Endothelial cell of umbilical vein (primary cell): Measurements from ENCODE around the gene PLB1. TPM values are rescaled to one million over a fixed set of nuclear protein-coding genes. Genes with fewer than 3 reads are reported as not detected.
"Not testable (repeated sequence)": the region's sequence is repeated elsewhere in the genome, so short reads cannot be mapped to it uniquely, and the experiment has no call there.

Experiments used
- BruUV-seq: library from RNA; stranded (reverse); fragments of 400-500 nt; replicated peaks from 2 replicates; lab custom pipeline; 2021; lab: Mats Ljungman, UMichigan
- CTCF ChIA-PET: fragments of 300-600, 350-600 bp; sonication (Branson Sonifier 250); formaldehyde crosslinking; loops from one replicate; lab custom pipeline; 2021; ENCODE audit warnings: antibody characterized with exemption, inconsistent platforms; lab: Charles Lee
- POLR2A ChIA-PET: fragments of 300-600, 350-600 bp; sonication (Branson Sonifier 250); formaldehyde crosslinking; loops from one replicate; lab custom pipeline; 2021; ENCODE audit warnings: antibody characterized with exemption, inconsistent platforms; lab: Charles Lee
- DNase-seq: peaks from one replicate; pipeline ENCODE4 v3.0.0-alpha.2; 2011; ENCODE audit warnings: low read depth, low spot score
- FAIRE-seq: peaks from 2 replicates; lab custom pipeline; 2011; peaks lifted over from hg19 to GRCh38; lab: Jason Lieb, UNC
- H2AFZ ChIP-seq: 2 replicates; pipeline ENCODE4 v1.6.0; 2012; ENCODE audit warnings: low read depth, low read length, control low read depth, inconsistent platforms
- H3K27ac ChIP-seq: 2 replicates; pipeline ENCODE4 v1.5.1; 2011; ENCODE audit warnings: low read depth, mild to moderate bottlenecking, control low read depth, low read length, moderate library complexity; ENCODE audit not compliant: insufficient read depth
- H3K27me3 ChIP-seq, 2 experiments: 2 replicates each; pipeline versions ENCODE4 v1.6.0 to v1.6.1; 2011; ENCODE audit warnings: low read length in 2 of 2, mixed read lengths in 1 of 2; ENCODE audit not compliant: control insufficient read depth in 2 of 2, insufficient read depth in 2 of 2
- H3K36me3 ChIP-seq, 2 experiments: 2 replicates in 1 of 2; 3 replicates in 1 of 2; pipeline ENCODE4 v1.5.1; 2011; ENCODE audit warnings: low read length in 2 of 2, mild to moderate bottlenecking in 1 of 2, moderate library complexity in 1 of 2; ENCODE audit not compliant: control insufficient read depth in 2 of 2, insufficient read depth in 2 of 2; ENCODE audit errors: extremely low read depth in 1 of 2
- H3K4me1 ChIP-seq: 3 replicates; pipeline ENCODE4 v1.5.1; 2011; ENCODE audit warnings: mild to moderate bottlenecking, low read length; ENCODE audit not compliant: control insufficient read depth, insufficient read depth; ENCODE audit errors: extremely low read depth
- H3K4me2 ChIP-seq: 2 replicates; pipeline ENCODE4 v1.6.1; 2011; ENCODE audit warnings: low read length, control low read depth, mixed read lengths; ENCODE audit not compliant: insufficient read depth
- H3K4me3 ChIP-seq, 3 experiments: fragments of 200-600 bp in 1 of 3; sonication (generic), shearing (Covaris generic) in 1 of 3; replicated peaks in 1 of 3; 2 replicates each; pipeline ENCODE4 v1.5.1; 2011 to 2016; ENCODE audit warnings: control low read depth in 3 of 3, low read length in 3 of 3, mild to moderate bottlenecking in 2 of 3, inconsistent platforms in 1 of 3, low read depth in 1 of 3, moderate library complexity in 1 of 3; ENCODE audit not compliant: insufficient read depth in 1 of 3
- H3K79me2 ChIP-seq: 2 replicates; pipeline ENCODE4 v1.6.0; 2012; ENCODE audit warnings: low read length, inconsistent platforms; ENCODE audit not compliant: control insufficient read depth, insufficient read depth
- H3K9ac ChIP-seq: replicated peaks from 2 replicates; pipeline ENCODE3; 2011; ENCODE audit warnings: low read length, control low read depth; ENCODE audit not compliant: insufficient read depth; ENCODE audit errors: extremely low read depth
- H3K9me1 ChIP-seq: replicated peaks from 3 replicates; pipeline ENCODE4 v1.6.0; 2011; ENCODE audit warnings: mild to moderate bottlenecking, low read length; ENCODE audit not compliant: control insufficient read depth, insufficient read depth; ENCODE audit errors: extremely low read depth
- H3K9me3 ChIP-seq: replicated peaks from 2 replicates; pipeline ENCODE4 v1.5.1; 2012; ENCODE audit warnings: low read length, inconsistent platforms; ENCODE audit not compliant: control insufficient read depth, insufficient read depth
- H4K20me1 ChIP-seq: replicated peaks from 2 replicates; pipeline ENCODE3; 2011; ENCODE audit warnings: mild to moderate bottlenecking, low read length; ENCODE audit not compliant: control insufficient read depth, insufficient read depth; ENCODE audit errors: extremely low read depth
- EZH2 ChIP-seq: IDR thresholded peaks from 2 replicates; pipeline ENCODE4 v1.6.1; 2012; ENCODE audit warnings: borderline replicate concordance, low read depth, mild to moderate bottlenecking, moderate library complexity, low read length, inconsistent platforms; ENCODE audit not compliant: severe bottlenecking
- FOS ChIP-seq: IDR thresholded peaks from 2 replicates; pipeline ENCODE4 v1.6.1; 2011; ENCODE audit warnings: mild to moderate bottlenecking, low read length, moderate library complexity, borderline replicate concordance; ENCODE audit not compliant: insufficient read depth
- GATA2 ChIP-seq: IDR thresholded peaks from 2 replicates; pipeline ENCODE4 v1.7.0; 2011; ENCODE audit warnings: low read depth, mild to moderate bottlenecking, moderate library complexity, mixed read lengths, low read length; ENCODE audit not compliant: insufficient read length, insufficient read depth
- JUN ChIP-seq: IDR thresholded peaks from 2 replicates; pipeline ENCODE4 v1.6.1; 2011; ENCODE audit warnings: borderline replicate concordance, low read depth; ENCODE audit not compliant: insufficient read length, insufficient read depth
- MYC ChIP-seq: IDR thresholded peaks from one replicate; pipeline ENCODE4 v1.6.1; 2011; ENCODE audit warnings: mild to moderate bottlenecking, low read depth, low read length
- POLR2A ChIP-seq: IDR thresholded peaks from 2 replicates; pipeline ENCODE4 v1.6.1; 2012; ENCODE audit warnings: low read depth, mild to moderate bottlenecking, control low read depth, low read length
- POLR2AphosphoS5 ChIP-seq: IDR thresholded peaks from 2 replicates; pipeline ENCODE4 v1.6.1; 2012; ENCODE audit warnings: low read depth, mild to moderate bottlenecking, control low read depth, low read length, moderate library complexity; ENCODE audit not compliant: insufficient read depth
- dilution Hi-C: fragments of 300-500 bp; cut with MboI; formaldehyde crosslinking; loops from one replicate; pipeline ENCODE4 v1.15.0; 2019; ENCODE audit warnings: low sequenced_read_pairs; ENCODE audit not compliant: extremely low pct_ligation_motif_present
- intact Hi-C: fragments of 100-400 bp; cut with micrococcal nuclease; formaldehyde crosslinking; loops from one replicate; pipeline ENCODE4 v1.10.0; 2022
- polyA plus RNA-seq, 4 experiments: library from polyadenylated mRNA; depleted of rRNA in 3 of 4; stranded (reverse) in 3 of 4; unstranded in 1 of 4; fragments of >200 nt; gene quantifications; 2 replicates each; pipeline versions ENCODE4 v1.2.1 to v1.2.3, GENCODE V29; 2011 to 2012; ENCODE audit warnings: missing spikeins in 1 of 4
- total RNA-seq: library from RNA; stranded (reverse); gene quantifications from 2 replicates; pipeline ENCODE4 v1.2.3, GENCODE V29; 2021
- TF ChIP-seq, protein P1 (sequence below): IDR thresholded peaks from 2 replicates; pipeline ENCODE4 v1.6.1; 2011; ENCODE audit not compliant: insufficient read depth, insufficient read length
- TF ChIP-seq, protein P2 (sequence below), 2 donors: IDR thresholded peaks; 1 replicate in 1 of 2; 2 replicates in 1 of 2; pipeline ENCODE4 v1.5.1; 2011; ENCODE audit warnings: low read length in 2 of 2, mild to moderate bottlenecking in 2 of 2, moderate library complexity in 2 of 2, control low read depth in 1 of 2, inconsistent platforms in 1 of 2, low read depth in 1 of 2; ENCODE audit not compliant: insufficient read depth in 1 of 2; ENCODE audit errors: extremely low read depth in 1 of 2

PLB1 gene
- total and polyA plus RNA-seq, 2 donors (not counting 3 experiments of a cell fraction or from before 2014, with no cell fraction given), result 0.75 to 0.80 TPM

DNA sequence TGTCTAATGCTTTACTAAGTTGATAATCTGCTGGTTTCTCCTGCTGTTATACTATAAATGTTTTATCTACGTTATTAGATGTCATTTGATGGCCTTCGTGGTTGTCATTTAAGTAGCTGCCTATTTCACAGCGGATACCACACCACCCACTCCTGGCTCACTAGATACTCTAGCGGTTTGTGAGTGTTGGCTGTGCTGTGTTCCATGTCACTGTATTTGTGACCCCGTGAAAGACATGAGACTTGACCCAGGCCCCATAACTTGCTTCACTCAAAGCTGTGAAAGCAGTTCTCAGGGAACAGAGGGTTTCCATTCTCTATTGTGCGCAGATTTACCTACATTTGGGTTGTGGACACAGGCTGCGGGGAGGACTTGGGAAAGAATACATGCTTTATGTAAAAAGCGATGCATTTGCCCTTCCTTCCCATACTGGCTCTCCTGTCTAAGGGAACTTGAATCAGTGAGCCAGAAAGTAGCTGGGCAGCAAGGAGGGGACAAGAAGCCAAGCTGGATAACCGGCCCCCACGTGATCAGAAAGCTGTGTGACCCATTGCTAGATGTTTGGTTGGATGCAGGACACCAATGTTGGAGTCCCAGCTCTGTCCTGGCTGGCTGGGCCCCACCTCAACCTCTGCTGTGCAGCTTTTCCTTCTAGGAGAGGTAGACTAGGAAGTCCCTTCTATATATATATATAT lies 52.2 kb downstream of the PLB1 start:
- H3K27ac ChIP-seq, result no peak overlapping the region
- POLR2A ChIA-PET, result no interaction called here
- no peak for FAIRE-seq

DNA sequence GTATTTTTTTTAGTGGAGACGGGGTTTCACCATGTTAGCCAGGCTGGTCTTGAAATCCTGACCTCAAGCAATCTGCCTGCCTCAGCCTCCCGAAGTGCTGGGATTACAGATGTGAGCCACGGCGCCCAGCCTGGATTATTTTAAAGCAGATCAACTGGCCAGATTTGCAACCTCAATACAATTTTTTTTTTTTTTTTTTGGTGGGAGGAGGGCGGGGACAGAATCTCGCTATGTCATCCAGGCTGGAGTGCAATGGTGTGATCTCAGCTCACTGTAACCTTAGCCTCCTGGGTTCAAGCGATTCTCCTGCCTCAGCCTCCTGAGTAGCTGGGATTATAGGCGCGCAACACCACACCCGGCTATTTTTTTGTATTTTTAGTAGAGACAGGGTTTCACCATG lies 54.5 kb downstream of the PLB1 start:
- FAIRE-seq, H3K36me3 ChIP-seq, H3K9me3 ChIP-seq, dilution Hi-C loops, BruUV-seq, H3K4me1 ChIP-seq, H4K20me1 ChIP-seq, H3K79me2 ChIP-seq, H3K27me3 ChIP-seq, CTCF ChIA-PET, H3K9me1 ChIP-seq, POLR2A ChIA-PET, H3K4me3 ChIP-seq, H3K9ac ChIP-seq, H3K4me2 ChIP-seq, intact Hi-C loops, DNase-seq, H3K27ac ChIP-seq, H2AFZ ChIP-seq: not testable (repeated sequence)

More for the DNA sequence above, 52.2 kb downstream of the PLB1 start:
- dilution Hi-C loops (no loop called here), intact Hi-C loops (no loop called here)
- no peaks in the 10 kb centered on the region for H3K9me1 ChIP-seq
- no TSS peak for BruUV-seq
- H3K4me2 ChIP-seq, result no peak overlapping the region
- no peak overlapping the region for H2AFZ ChIP-seq
- H3K9ac ChIP-seq, result no peak overlapping the region
- no peak for TF ChIP-seq GATA2
- TF ChIP-seq POLR2A, result no peak
- TF ChIP-seq MYC, result no peak
- TF ChIP-seq EZH2, result no peak
- no peak for TF ChIP-seq FOS
- TF ChIP-seq JUN, result no peak
- TF ChIP-seq POLR2AphosphoS5, result no peak
- TF ChIP-seq, protein P1, sequence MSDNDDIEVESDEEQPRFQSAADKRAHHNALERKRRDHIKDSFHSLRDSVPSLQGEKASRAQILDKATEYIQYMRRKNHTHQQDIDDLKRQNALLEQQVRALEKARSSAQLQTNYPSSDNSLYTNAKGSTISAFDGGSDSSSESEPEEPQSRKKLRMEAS, result no peak
- TF ChIP-seq, protein P2, sequence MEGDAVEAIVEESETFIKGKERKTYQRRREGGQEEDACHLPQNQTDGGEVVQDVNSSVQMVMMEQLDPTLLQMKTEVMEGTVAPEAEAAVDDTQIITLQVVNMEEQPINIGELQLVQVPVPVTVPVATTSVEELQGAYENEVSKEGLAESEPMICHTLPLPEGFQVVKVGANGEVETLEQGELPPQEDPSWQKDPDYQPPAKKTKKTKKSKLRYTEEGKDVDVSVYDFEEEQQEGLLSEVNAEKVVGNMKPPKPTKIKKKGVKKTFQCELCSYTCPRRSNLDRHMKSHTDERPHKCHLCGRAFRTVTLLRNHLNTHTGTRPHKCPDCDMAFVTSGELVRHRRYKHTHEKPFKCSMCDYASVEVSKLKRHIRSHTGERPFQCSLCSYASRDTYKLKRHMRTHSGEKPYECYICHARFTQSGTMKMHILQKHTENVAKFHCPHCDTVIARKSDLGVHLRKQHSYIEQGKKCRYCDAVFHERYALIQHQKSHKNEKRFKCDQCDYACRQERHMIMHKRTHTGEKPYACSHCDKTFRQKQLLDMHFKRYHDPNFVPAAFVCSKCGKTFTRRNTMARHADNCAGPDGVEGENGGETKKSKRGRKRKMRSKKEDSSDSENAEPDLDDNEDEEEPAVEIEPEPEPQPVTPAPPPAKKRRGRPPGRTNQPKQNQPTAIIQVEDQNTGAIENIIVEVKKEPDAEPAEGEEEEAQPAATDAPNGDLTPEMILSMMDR (IDR thresholded peaks at IDR 0.05; ENCODE audit: extremely low read depth in 1 of 2, insufficient read depth in 1 of 2, low read depth in 1 of 2, low read length in 2 of 2), result no peak
- peaks cover 0 to 2% of the 10 kb centered on the region in 2 experiments for H3K27me3 ChIP-seq
- H3K79me2 ChIP-seq, result no peaks in the 10 kb centered on the region
- no peaks in the 10 kb centered on the region for H4K20me1 ChIP-seq
- DNase-seq, result no peak
- CTCF ChIA-PET, result interaction anchor here (1.0 to 1.7 kb wide), 8 partner anchors 11 to 845 kb away, joined by 3 to 5 read pairs (median 3); no protein-coding TSS in a partner anchor
- no peak overlapping the region for H3K4me3 ChIP-seq
- H3K4me1 ChIP-seq, result peaks cover 13% of the 10 kb centered on the region
- H3K36me3 ChIP-seq, result no peaks in the 10 kb centered on the region
- H3K9me3 ChIP-seq, result no peaks in the 10 kb centered on the region
